GM21447 (cell line): ENCODE data around the gene TMEM150C.

Experiments
- ATAC-seq: cut with Tn5 transposase; IDR thresholded peaks from one replicate; pipeline ENCODE4 v1.9.1; 2021; ENCODE audit not compliant: unreplicated experiment

TMEM150C gene

GRCh38 chr4:82519072-82519471 is 42.7 kb downstream of the TMEM150C start:
- ATAC-seq, result no peak

- ATAC-seq, result no peak
Measured at GRCh38 chr4:82517043-82517442, 44.7 kb downstream of the TMEM150C start.

- no peak for ATAC-seq
Measured at GRCh38 chr4:82515705-82516104, 46.1 kb downstream of the TMEM150C start.

- no peak for ATAC-seq
Measured at GRCh38 chr4:82513382-82513781, 48.4 kb downstream of the TMEM150C start.

- no peak for ATAC-seq
Measured at GRCh38 chr4:82510216-82510615, 51.6 kb downstream of the TMEM150C start.

- no peak for ATAC-seq
Measured at GRCh38 chr4:82508806-82509428, 52.9 kb downstream of the TMEM150C start.

GRCh38 chr4:82508011-82508410 is 53.8 kb downstream of the TMEM150C start:
- no peak for ATAC-seq

GRCh38 chr4:82501154-82501442 is 60.7 kb downstream of the TMEM150C start:
- ATAC-seq, result no peak

GRCh38 chr4:82500435-82501153 is 61.2 kb downstream of the TMEM150C start:
- no peak for ATAC-seq

GRCh38 chr4:82499738-82500434 is 61.9 kb downstream of the TMEM150C start:
- no peak for ATAC-seq

- no peak for ATAC-seq
Measured at GRCh38 chr4:82496349-82496748, 65.4 kb downstream of the TMEM150C start.

GRCh38 chr4:82495666-82496065 is 66.1 kb downstream of the TMEM150C start:
- ATAC-seq, result no peak

GRCh38 chr4:82493721-82494425 is 67.9 kb downstream of the TMEM150C start:
- ATAC-seq, result no peak

- no peak for ATAC-seq
Measured at GRCh38 chr4:82491251-82491960, 70.4 kb downstream of the TMEM150C start.

GRCh38 chr4:82489987-82490386 is 71.8 kb downstream of the TMEM150C start:
- ATAC-seq, result no peak

- ATAC-seq, result no peak
Measured at GRCh38 chr4:82489076-82489475, 72.7 kb downstream of the TMEM150C start.

- no peak for ATAC-seq
Measured at GRCh38 chr4:82484996-82485783, 76.6 kb downstream of the TMEM150C start.

GRCh38 chr4:82482387-82482786 is 79.4 kb downstream of the TMEM150C start:
- ATAC-seq, result no peak

GRCh38 chr4:82481506-82481840 is 80.3 kb downstream of the TMEM150C start:
- ATAC-seq, result no peak

- no peak for ATAC-seq
Measured at GRCh38 chr4:82480771-82481505, 80.8 kb downstream of the TMEM150C start.
